NT2/D1 (cell line): ENCODE measurements around the gene SUGP2.
A peak's percentile ranks its signal among the peaks of the same experiment; 100 is the strongest.

Experiments
- DNase-seq: peaks from one replicate; pipeline ENCODE4 v3.0.0-alpha.2; 2011; ENCODE audit warnings: low read depth, low spot score
- H3K27me3 ChIP-seq: 2 replicates; pipeline ENCODE4 v1.6.0; 2011; ENCODE audit warnings: mild to moderate bottlenecking; ENCODE audit not compliant: insufficient read length, insufficient read depth
- H3K36me3 ChIP-seq: 2 replicates; pipeline ENCODE4 v1.6.1; 2011; ENCODE audit warnings: mild to moderate bottlenecking, low read length, mixed read lengths; ENCODE audit not compliant: insufficient read depth, insufficient read length
- H3K4me1 ChIP-seq: 2 replicates; pipeline ENCODE4 v1.5.1; 2011; ENCODE audit not compliant: insufficient read depth, insufficient read length
- H3K4me3 ChIP-seq: 2 replicates; pipeline ENCODE4 v1.5.1; 2011; ENCODE audit warnings: low read depth; ENCODE audit not compliant: insufficient read length
- H3K9ac ChIP-seq: 2 replicates; pipeline ENCODE4 v1.6.0; 2011; ENCODE audit warnings: low read depth; ENCODE audit not compliant: insufficient read length
- H3K9me3 ChIP-seq: 2 replicates; pipeline ENCODE4 v1.5.1; 2011; ENCODE audit warnings: mild to moderate bottlenecking, low read length; ENCODE audit not compliant: insufficient read depth
- SUZ12 ChIP-seq: IDR thresholded peaks from 2 replicates; pipeline ENCODE4 v1.6.1; 2011; ENCODE audit not compliant: insufficient read length, insufficient read depth; ENCODE audit errors: extremely low read depth
- YY1 ChIP-seq: IDR thresholded peaks from 2 replicates; pipeline ENCODE4 v1.6.1; 2011; ENCODE audit not compliant: insufficient read length, insufficient read depth
- ZNF274 ChIP-seq: IDR thresholded peaks from 2 replicates; pipeline ENCODE4 v1.6.1; 2011; ENCODE audit warnings: mild to moderate bottlenecking, low read depth, low read length

The SUGP2 gene

GRCh38 chr19:19033426-19034203, at the start of gene SUGP2, which contains the start of gene ARMC6:
Gene SUGP2, minus strand, starts transcription at chr19:19033517. Its CDS starts 2,446 bp downstream, at chr19:19031071.
Gene ARMC6, plus strand, starts transcription at chr19:19033603. Its CDS starts 607 bp downstream, at chr19:19034210.
- H3K4me3 ChIP-seq, result peak within 1 kb of the TSS; percentile 99
- peaks cover 8% of the 10 kb centered on the region; the same call in 1 of the 2 replicates for H3K9me3 ChIP-seq
- H3K4me1 ChIP-seq, result no peaks in the 10 kb centered on the region
- TF ChIP-seq ZNF274 (no peak), SUZ12 (no peak), YY1 (no peak)
- DNase-seq, result peak; percentile 85
- peak within 1 kb of the TSS; percentile 98 for H3K9ac ChIP-seq
- peaks cover 59% of the 10 kb centered on the region for H3K36me3 ChIP-seq
- H3K27me3 ChIP-seq, result no peaks in the 10 kb centered on the region

GRCh38 chr19:19081642-19082151, 48.4 kb upstream of the SUGP2 start:
- no peak overlapping the region for H3K9ac ChIP-seq
- no peaks in the 10 kb centered on the region for H3K9me3 ChIP-seq
- TF ChIP-seq YY1, result no peak
- peaks cover 2% of the 10 kb centered on the region for H3K4me1 ChIP-seq
- no peak overlapping the region for H3K4me3 ChIP-seq
- no peaks in the 10 kb centered on the region for H3K36me3 ChIP-seq
- H3K27me3 ChIP-seq, result peaks cover 74% of the 10 kb centered on the region
- DNase-seq, result no peak

- Histone ChIP-seq H3K9me3 (no peaks in the 10 kb centered on the region), H3K27me3 (peaks cover 89% of the 10 kb centered on the region), H3K36me3 (peaks cover 3% of the 10 kb centered on the region), H3K9ac (no peak overlapping the region), H3K4me3 (no peak overlapping the region), H3K4me1 (no peaks in the 10 kb centered on the region)
- no peak for DNase-seq
- no peak for TF ChIP-seq YY1
- TF ChIP-seq ZNF274, result no peak
- no peak for TF ChIP-seq SUZ12
These were observed 46.3 kb upstream of the SUGP2 start for GRCh38 chr19:19079571-19079970.

- no peak for TF ChIP-seq ZNF274
- TF ChIP-seq YY1, result no peak
- TF ChIP-seq SUZ12, result no peak
- H3K27me3 ChIP-seq, result peaks cover 92% of the 10 kb centered on the region
- H3K9me3 ChIP-seq, result no peaks in the 10 kb centered on the region
- no peak overlapping the region for H3K9ac ChIP-seq
- H3K4me1 ChIP-seq, result no peaks in the 10 kb centered on the region
- no peak overlapping the region for H3K4me3 ChIP-seq
- no peak for DNase-seq
- H3K36me3 ChIP-seq, result peaks cover 3% of the 10 kb centered on the region
These were observed 45.5 kb upstream of the SUGP2 start for GRCh38 chr19:19078801-19079200.

- Histone ChIP-seq H3K9me3 (no peaks in the 10 kb centered on the region), H3K9ac (no peak overlapping the region), H3K4me3 (no peak overlapping the region), H3K27me3 (peaks cover 92% of the 10 kb centered on the region), H3K36me3 (peaks cover 3% of the 10 kb centered on the region), H3K4me1 (no peaks in the 10 kb centered on the region)
- DNase-seq, result no peak
- TF ChIP-seq YY1 (no peak), SUZ12 (no peak), ZNF274 (no peak)
These were observed 43.8 kb upstream of the SUGP2 start for GRCh38 chr19:19077103-19077502.

GRCh38 chr19:19076476-19076875, 43.2 kb upstream of the SUGP2 start:
- H3K9me3 ChIP-seq, result no peaks in the 10 kb centered on the region
- no peak overlapping the region for H3K9ac ChIP-seq
- TF ChIP-seq YY1 (no peak), ZNF274 (no peak), SUZ12 (no peak)
- no peak overlapping the region for H3K4me3 ChIP-seq
- no peaks in the 10 kb centered on the region for H3K4me1 ChIP-seq
- H3K36me3 ChIP-seq, result peaks cover 3% of the 10 kb centered on the region
- peaks cover 92% of the 10 kb centered on the region for H3K27me3 ChIP-seq
- DNase-seq, result no peak

- peaks cover 3% of the 10 kb centered on the region for H3K36me3 ChIP-seq
- no peak overlapping the region for H3K4me3 ChIP-seq
- H3K4me1 ChIP-seq, result no peaks in the 10 kb centered on the region
- H3K9me3 ChIP-seq, result no peaks in the 10 kb centered on the region
- H3K9ac ChIP-seq, result no peak overlapping the region
- DNase-seq, result no peak
- no peak for TF ChIP-seq ZNF274
- TF ChIP-seq SUZ12, result no peak
- no peak for TF ChIP-seq YY1
- peaks cover 92% of the 10 kb centered on the region for H3K27me3 ChIP-seq
These were observed 41.8 kb upstream of the SUGP2 start for GRCh38 chr19:19075126-19075525.
